Activated effector memory CD4-positive, alpha-beta T cell treated with Interleukin-2 at 50 U/mL for 16 hours (primary cell): ENCODE results near the gene CUL9.

Source experiments
- DNase-seq: peaks from one replicate; pipeline ENCODE4 v3.0.0-alpha.2; 2020

Gene CUL9

DNA sequence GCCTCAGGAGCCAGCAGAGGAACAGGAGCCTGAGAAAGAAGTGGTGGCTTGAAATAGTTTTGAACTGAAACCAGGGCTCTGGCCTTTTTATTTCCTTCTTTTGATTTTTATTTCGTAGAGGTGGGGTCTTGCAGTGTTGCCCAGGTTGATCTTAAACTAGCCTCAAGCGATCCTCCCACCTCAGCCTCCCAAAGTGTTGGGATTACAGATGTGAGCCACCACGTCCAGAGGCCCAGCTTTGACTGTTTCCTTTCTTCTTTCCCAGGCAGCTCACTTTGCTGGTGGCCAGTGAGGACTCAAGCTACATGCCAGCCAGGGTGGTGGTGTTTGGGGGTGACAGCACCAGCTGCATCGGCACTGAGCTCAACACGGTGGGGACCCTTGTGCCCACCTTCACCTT lies 20.5 kb downstream of the CUL9 start:
- no peak for DNase-seq

DNA sequence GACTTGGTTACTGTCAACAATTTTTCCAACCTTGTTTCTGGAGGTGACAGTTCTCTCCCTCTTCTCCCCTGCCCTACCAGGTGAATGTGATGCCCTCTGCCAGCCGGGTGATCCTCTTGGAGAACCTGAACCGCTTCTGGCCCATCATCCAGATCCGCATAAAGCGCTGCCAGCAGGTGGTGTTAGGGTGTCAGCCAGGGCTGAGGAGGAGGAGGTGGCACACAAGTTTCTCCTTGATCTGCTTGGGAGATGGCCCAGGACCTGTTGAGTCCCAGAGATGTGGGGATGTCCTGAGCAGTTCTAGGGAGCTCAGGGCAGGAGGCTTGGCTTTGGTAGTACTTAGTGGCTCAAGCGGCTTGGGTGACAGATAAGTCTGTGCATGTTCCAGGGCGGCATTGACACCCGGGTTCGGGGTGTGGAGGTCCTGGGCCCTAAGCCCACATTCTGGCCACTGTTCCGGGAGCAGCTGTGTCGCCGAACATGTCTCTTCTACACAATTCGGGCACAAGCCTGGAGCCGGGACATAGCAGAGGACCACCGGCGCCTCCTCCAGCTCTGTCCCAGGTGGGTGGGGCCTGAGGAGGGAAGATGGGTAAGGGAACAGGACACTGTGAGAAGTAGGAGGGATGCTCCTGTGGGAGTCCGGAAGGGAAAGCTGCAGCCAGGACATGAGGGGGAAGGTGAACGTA lies 21.2 kb downstream of the CUL9 start:
- no peak for DNase-seq

DNA sequence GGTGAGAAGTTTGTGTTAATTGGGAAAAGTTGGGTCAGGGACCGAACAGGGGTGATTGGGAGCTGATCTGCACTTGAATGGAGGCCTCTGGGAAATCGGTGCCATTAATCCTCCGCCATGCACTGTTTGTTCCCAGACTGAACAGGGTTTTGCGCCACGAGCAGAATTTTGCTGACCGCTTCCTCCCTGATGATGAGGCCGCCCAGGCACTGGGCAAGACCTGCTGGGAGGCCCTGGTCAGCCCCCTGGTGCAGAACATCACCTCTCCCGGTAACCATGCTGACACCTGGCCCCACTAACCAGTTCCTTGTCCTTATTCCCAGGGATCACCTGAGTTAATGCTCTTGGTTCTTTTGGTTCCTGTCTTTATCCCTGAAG lies 21.7 kb downstream of the CUL9 start:
- no peak for DNase-seq

DNA sequence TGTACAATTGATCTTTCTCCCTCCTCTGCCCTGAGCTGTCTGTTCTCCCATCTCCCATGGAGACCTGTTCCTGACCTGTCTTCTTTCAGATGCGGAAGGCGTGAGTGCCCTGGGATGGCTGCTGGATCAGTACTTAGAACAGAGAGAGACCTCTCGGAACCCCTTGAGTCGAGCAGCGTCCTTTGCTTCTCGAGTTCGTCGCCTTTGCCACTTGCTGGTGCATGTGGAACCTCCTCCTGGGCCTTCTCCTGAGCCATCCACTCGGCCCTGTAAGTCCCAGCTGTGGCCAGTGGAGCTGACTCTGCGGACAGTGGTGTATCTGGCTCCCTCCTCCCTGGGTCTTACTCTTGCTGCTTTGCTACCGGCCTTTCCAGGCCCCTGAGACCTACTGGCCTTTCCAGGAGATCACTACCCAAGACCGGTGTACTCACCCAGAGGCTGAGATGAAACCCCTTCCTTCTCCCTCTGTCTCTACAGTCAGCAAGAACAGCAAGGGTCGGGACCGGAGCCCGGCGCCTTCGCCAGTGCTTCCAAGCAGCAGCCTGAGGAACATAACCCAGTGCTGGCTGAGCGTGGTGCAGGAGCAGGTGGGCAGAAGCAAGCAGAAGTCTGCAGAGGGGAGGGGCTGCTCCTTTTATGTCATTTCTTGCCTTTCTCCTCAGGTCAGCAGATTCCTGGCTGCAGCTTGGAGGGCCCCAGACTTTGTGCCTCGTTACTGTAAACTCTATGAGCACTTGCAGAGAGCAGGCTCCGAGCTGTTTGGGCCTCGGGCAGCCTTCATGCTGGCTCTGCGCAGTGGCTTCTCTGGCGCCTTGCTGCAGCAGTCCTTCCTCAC lies 22.5 kb downstream of the CUL9 start:
- no peak for DNase-seq

DNA sequence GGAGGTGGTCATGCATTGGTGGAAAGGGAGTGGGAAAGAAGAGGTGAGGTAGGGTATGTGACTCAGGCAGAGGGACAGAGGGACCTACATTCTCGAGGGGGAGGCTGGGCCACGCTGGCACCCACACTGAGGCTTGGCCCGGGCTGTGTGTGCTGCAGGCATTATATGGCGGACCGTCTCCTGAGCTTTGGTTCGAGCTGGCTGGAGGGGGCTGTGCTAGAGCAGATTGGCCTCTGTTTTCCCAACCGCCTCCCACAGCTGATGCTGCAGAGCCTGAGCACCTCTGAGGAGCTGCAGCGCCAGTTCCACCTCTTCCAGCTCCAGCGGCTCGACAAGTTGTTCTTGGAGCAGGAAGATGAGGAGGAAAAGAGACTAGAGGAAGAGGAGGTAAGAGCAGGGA lies 23.9 kb downstream of the CUL9 start:
- no peak for DNase-seq

DNA sequence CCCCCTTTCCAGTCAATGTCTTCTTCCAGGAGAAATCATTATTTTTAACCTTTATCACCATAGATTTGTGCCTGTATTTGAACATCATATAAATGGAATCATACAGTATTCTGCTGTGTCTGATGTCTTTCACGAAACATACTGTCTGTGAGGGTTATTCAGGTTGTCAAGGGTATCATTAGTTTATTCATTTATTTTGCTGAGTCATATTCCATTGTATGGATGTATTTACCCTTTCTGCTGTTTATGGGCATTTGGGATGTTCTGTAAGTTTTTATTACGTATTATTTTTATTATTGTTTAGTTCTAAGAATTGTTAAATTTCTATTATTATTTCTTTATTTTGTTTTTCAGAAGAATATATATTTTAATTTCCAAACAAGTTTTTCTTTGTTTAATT lies 25.3 kb downstream of the CUL9 start:
- no peak for DNase-seq

DNA sequence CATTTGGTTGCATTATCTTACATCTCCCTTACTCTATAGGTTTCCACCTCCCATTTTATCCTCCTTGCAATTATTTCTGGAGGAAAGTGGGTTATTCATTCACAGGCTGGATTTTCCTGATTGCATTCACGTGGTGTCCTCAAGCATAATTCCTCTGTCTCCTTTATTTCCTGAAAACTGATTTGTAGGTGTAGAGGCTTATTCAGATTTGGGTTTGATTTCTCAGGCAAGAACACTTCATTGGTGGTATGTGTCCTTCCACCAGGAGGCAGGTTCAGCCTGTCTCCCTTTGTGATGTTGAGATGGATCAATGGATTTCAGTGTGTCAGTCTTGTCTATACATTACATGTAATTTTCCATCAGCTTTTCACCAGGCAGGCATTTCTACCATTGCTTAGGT lies 30.0 kb downstream of the CUL9 start:
- no peak for DNase-seq

DNA sequence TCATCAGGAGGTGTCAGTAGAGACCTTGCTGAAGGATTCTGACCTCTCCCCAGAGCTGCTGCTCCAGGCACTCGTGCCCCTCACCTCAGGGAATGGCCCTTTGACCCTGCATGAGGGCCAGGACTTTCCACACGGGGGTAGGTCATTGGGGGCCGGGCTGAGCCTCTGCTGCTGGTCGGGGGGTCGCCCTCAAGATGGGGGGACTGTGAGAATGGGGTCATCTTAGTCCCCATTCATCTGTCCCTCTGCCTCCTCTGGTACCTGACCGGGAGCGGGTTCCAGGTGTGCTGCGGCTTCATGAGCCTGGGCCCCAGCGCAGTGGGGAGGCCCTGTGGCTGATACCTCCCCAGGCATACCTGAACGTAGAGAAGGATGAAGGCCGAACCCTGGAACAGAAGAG lies 31.4 kb downstream of the CUL9 start:
- DNase-seq: no peak

DNA sequence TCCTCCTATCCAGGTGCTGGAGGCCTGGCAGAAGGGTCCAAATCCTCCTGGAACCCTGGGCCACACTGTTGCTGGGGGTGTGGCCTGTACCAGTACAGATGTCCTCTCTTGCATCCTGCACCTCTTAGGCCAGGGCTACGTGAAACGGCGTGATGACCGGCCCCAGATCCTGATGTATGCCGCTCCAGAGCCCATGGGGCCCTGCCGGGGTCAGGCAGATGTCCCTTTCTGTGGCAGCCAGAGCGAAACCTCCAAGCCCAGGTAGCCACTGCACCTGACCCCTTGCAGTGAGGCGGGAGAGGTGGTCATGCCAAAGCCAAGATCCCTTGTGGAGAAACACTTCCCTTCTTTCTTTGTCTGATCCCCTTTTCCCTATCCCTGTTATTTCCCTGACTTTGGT lies 33.1 kb downstream of the CUL9 start:
- DNase-seq: no peak

DNA sequence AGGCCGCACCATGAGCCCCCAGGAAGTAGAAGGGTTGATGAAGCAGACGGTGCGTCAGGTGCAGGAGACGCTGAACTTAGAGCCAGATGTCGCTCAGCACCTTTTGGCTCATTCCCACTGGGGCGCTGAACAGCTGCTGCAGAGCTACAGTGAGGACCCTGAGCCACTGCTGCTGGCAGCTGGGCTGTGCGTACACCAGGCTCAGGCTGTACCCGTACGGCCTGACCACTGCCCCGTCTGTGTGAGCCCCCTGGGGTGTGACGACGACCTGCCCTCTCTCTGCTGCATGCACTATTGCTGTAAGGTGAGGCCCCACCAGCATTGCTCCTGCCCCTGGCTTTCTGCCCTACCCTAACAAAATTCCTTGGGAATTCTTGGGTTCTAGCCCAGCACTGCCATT lies 34.2 kb downstream of the CUL9 start:
- no peak for DNase-seq

DNA sequence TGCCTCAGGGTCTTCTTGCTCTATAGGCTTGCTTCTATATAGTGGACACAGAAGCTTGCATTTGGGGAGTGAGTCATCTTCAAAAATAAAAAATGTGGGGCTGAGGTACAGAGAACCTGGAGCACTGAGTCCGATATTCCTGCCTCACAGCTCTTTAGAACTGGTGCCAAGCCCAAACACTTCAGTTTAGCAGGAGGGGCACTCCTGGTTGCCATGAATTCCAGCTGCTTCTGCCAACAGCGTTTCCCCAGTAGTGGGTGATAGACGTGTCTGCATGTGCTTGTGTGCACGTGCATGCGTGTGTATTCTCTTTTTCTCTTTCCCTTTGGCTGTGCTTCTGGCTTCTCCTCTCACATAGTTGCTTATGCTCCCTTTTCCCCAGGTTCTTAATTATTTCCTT lies 35.4 kb downstream of the CUL9 start:
- DNase-seq: no peak

DNA sequence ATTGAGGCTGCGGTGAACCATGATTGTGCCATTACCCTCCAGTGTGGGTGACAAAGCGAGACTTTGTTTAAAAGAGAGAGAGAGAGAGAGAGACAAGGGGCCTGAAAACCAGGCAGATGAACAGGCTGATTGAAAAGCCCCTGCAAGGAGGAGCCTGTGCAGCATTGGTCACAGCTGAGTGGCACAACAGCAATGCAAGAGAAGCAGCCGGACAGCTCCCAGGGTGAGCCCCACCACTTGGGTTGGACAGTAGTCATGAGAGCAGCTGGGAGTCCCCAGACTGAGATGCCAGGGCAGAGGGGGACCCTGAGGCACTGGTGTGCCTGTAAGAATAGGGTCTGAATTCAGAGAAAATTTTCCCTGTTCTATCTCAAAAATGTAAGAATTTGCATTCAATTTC lies 37.1 kb downstream of the CUL9 start:
- DNase-seq: no peak

DNA sequence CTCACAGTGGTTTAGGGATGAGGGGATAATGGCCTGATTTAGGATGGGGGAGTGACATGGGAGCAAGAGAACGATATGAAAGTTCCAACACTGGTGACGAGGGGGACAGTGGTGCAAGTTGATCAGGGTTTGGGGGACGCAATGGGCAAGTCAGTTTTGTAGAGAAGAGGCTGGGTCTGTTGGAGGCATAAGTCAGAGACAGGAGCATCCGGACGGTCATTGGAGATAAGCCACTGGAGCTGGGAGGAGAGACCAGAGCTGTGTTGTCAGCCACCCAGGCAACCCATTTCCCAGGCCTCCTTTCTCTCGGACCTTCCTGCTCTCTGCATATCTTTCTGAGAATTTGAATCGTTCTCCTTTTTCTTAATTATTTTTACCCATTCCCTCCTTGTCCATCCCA lies 37.8 kb downstream of the CUL9 start:
- no peak for DNase-seq

DNA sequence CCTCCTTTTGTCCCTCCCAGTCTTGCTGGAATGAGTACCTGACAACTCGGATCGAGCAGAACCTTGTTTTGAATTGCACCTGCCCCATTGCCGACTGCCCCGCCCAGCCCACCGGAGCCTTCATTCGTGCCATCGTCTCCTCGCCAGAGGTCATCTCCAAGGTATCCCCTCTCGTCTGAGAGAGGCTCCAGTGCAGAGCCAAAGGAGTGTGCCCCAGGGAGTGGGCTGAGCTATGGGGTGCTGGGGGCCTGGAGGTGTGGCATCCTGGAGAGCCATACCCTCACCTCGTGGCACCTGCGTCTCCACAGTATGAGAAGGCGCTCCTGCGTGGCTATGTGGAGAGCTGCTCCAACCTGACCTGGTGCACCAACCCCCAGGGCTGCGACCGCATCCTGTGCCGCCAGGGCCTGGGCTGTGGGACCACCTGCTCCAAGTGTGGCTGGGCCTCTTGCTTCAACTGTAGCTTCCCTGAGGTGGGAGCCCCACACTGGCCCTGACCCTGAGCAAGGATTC lies 38.5 kb downstream of the CUL9 start:
- no peak for DNase-seq

DNA sequence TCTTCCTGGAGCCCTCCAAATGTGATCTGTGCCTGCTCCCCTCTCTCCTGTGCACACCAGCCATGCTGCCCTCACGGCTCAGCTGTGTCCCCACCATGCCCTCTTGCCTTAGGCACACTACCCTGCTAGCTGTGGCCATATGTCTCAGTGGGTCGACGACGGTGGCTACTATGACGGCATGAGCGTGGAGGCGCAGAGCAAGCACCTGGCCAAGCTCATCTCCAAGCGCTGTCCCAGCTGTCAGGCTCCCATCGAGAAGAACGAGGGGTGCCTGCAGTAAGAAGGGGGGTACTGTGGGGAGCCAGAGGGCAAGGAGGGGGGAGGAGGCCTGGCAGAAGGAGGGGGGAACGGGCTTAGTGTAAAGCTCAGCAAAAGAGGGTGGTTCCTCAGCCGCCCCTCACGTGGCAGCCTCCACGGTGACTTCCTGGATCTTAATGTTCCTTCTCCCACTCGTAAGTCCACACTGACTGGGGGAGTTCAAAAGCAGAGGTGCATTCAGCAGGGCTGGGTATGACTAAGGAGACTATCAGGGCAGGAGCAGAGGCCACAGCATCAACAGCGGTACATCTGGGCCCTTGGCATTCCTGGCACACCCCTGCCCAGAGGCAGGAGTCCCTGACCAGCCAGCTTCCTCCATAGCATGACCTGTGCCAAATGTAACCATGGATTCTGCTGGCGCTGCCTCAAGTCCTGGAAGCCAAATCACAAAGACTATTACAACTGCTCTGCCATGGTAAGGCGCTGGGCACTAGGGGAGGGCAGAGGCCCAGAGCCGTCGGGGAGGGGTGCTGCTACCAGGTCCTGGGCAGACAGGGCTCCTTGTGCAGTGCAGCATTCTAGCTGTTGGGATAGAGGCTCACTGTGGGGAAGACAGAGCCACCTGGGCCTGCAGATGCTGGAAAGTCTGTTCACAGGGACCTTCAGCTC lies 39.3 kb downstream of the CUL9 start:
- DNase-seq: no peak

DNA sequence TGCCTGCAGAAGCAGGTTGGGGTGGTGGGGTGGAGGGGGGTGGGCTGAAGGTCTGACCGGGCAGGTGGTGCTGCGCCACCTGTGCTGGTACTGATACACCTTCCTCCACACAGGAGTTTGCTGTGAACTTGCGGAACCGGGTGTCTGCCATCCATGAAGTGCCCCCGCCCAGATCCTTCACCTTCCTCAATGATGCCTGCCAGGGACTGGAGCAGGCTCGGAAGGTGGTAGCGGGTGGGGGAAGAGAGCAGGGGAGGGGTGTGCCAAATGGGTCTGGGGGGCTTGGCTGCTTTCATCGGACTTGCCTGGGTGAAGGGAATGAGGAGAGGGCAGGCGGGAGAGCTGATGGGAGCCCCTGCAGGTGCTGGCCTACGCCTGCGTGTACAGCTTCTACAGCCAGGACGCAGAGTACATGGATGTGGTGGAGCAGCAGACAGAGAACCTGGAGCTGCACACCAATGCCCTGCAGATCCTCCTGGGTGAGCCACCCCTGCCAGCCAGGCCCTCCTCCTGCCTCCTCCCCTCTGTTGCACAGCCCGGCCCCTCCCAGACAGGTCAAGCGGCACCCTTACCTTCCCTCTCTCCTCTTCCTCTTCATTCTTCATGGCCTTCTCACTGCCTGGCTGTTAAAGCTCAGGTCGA lies 40.5 kb downstream of the CUL9 start:
- DNase-seq: no peak

DNA sequence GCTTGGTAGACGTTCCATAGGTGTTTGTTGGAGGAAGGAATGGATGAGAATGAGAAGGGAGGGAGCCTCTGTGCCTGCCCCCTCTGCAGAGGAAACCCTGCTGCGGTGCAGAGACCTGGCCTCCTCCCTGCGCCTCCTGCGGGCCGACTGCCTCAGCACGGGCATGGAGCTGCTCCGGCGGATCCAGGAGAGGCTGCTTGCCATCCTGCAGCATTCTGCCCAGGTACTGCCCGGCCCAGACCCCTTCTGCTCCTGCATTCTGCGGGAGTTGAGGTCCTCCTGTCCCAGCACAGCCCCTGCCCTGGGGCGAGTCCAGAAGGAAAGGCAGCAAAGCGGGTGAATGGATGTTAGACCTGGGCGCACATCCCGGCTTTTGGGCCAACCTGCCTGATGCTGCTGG lies 41.2 kb downstream of the CUL9 start:
- no peak for DNase-seq

DNA sequence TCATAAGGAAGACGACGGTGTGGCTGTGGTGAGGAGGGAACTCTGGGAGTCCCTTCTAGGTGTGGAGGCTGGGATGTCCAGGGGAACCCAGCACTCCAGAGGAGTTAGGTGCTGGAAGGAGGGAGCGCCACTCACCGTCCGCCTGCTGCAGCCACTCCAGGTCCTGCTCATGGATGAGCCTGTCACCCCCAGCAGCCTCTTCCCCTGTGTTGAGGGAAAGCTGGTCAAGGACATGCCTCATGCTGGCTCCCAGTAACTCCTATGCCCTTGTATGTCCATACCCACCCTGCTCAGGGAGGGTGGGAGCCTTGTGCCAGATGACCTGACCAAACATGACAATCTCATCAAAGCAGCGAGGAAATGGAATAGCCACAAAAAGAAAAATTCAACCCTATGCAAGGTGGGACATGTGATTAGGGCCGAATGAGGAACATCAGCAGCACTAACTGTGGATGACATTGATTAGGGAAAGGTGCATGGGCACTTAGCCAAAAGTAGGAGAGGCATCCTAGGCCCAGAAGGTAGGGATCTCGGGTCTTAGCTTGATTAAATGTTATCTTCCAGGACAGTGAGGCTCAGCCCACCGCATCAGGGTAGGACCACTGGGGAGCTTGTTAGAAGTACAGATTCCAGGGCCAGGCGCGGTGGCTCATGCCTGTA lies 44.3 kb downstream of the CUL9 start:
- DNase-seq: no peak

DNA sequence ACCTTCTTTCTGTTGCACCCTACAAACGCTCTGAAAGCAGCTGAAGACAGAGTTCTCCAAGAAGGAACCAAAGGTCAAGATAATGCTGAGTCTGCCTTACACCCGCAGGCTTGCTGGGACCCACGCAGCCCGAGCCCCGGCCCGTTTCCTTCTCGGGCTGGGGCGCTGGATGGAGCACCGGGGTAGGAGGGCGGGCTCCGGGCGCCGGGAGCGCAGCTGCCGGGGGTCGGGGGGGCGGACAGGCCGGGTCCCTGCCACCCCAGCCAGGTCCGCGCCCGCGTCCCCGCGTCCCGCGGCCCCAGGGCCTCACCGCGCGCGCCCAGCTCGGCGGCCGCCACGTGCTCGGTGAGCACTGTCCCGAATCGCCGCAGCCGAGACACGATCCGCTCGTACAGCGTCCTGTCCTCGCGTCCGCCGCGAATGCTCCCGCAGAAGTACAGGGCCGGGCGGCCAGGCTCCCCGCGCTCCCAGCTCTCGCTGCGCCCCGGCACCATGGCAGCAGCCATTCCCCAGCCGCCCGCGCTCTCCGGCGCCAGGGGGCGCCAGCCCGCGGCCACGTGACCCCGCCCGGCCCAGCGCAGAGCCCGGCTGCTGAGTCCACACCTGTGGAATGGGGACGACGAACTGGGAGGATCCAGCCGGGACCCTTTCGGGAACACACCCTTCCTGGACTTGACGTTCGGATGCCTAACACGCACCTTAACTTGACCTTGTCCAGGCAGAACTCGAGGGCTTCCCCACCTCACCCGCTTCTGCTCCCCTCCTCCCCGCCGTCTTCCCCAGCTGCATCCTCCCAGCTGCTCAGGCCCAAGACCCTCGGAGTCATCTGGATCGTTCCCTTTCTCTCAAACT lies 47.2 kb downstream of the CUL9 start, which contains the start of gene DNPH1:
DNPH1 (minus strand) TSS at position 531 of the 852 bp plus-strand sequence; CDS start at position 506, 25 bp downstream.
- DNase-seq: peak; percentile 76

DNA sequence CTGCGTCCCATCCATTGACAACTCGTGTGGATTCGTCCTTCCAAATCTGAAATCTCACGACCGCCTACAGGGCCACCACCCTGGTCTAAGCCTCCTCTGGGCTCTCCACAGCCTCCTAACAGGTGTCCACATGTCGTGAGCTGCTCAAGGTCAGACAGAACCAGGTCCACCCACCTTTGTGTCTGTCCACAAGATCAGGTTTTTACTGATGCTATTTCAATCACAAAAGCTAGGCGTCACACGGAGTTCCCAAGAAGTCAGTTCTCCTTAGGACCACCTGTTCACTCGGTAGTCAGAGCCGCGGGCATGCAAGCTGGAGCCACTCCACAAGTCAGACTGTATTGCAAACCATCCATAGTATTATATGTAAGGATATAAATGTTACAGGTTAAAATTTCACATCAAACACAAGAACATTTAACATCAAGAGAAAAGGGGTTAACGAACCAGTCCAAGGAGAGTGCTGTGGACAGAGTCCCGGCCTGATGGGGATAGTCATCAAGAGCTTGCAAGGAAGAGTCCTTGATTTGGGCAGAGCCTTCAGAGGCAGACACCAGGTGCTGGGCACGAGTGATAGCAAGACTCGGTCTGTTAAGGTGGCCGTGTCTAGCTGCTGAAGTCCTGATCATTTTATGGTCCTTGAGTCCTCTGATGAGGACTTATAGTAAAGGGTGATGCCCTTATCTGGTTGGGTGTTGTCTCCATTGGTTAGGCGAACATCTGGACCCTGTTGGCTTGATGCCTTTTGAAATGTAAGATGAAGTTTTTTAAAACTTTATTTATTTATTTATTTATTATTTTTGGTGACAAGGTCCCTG lies 48.0 kb downstream of the CUL9 start:
- DNase-seq: no peak
